HFF-Myc (cell line): ENCODE data around the gene ZNF70.

Experiments used
- DNase-seq: peaks from one replicate; pipeline ENCODE4 v3.0.0-alpha.2; 2011; ENCODE audit warnings: low read depth; ENCODE audit errors: extremely low read depth
- H3K4me3 ChIP-seq: replicated peaks from 2 replicates; pipeline ENCODE4 v1.5.1; 2011; ENCODE audit warnings: low read depth, mild to moderate bottlenecking, control low read depth, low read length
- TF ChIP-seq, protein P1 (sequence below): IDR thresholded peaks from 2 replicates; pipeline ENCODE4 v1.5.1; 2012; ENCODE audit warnings: mild to moderate bottlenecking, low read depth, low read length, control low read depth; ENCODE audit errors: missing control alignments

Gene ZNF70

DNA sequence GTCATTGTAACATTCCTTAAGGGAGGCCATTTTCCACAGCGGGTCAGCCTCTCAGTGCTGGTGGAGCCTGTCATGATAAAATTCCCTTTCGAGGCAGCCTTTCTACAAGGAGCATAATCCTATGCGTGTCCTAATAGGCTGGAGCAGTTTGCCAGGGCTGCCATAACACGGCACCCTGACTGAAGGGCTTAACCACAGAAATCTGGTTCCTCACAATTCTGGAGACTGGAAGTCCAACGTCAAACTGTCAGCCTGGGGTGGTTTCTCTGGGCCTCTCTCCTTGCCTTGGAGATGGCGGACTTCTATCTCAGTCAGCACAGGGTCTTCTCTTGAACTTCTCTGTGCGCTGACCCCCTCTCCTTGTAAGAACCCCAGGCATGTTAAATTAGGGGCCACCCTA is 61.5 kb downstream of the ZNF70 start:
- TF ChIP-seq, protein P1, sequence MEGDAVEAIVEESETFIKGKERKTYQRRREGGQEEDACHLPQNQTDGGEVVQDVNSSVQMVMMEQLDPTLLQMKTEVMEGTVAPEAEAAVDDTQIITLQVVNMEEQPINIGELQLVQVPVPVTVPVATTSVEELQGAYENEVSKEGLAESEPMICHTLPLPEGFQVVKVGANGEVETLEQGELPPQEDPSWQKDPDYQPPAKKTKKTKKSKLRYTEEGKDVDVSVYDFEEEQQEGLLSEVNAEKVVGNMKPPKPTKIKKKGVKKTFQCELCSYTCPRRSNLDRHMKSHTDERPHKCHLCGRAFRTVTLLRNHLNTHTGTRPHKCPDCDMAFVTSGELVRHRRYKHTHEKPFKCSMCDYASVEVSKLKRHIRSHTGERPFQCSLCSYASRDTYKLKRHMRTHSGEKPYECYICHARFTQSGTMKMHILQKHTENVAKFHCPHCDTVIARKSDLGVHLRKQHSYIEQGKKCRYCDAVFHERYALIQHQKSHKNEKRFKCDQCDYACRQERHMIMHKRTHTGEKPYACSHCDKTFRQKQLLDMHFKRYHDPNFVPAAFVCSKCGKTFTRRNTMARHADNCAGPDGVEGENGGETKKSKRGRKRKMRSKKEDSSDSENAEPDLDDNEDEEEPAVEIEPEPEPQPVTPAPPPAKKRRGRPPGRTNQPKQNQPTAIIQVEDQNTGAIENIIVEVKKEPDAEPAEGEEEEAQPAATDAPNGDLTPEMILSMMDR = no peak

More for the DNA sequence above, 61.5 kb downstream of the ZNF70 start:
- no peak for DNase-seq
- no peak overlapping the region for H3K4me3 ChIP-seq
